GM21447 (cell line): ENCODE measurements around the gene CKAP4.

ENCODE experiments used
- ATAC-seq: cut with Tn5 transposase; IDR thresholded peaks from one replicate; pipeline ENCODE4 v1.9.1; 2021; ENCODE audit not compliant: unreplicated experiment

CKAP4 gene

DNA sequence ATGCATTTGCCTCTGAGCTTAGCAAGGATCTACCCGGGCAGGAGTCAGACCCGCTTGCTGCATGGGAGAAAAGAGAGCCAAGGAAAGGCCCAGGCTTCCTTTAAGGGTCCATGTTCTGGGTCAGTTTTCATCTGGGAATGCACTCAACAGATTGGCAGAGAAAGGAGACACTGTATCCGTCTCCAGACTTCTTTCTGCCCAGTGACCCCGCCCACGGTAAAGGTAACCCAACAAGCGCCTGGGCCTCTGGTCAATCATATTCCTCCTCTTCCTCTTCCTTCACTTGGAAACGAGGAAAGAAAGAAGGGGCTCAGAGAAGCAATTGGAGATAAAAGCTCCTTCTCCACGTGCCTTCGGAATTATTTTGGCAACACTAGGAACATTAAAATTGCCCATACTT is 27.6 kb upstream of the CKAP4 start:
- ATAC-seq: no peak

DNA sequence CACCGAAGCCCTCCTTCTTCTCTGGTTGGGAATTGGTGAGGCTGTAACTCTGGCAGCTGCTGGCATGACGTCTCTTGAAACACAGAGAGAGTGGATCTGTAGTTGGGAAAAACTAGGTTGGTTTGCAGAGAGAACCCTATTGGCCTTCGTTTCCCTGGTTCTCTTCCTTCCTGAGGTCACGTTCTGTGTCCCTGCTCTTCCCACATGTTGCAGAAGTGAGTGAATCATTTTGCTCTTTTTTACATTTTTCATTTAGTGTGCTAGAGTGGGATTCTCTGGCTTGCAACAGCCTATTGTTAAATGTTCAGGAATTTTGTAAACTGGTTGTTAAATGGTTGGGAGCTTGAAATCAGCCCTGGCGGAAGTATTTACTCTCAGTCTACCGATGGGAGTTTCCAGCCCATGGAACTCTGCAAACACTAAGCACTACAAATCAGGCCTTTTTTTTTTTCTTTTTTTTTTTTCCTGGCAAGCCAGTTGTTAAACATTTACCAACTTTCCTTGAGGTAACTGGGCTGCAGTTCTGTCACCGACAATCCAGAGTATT is 26.8 kb upstream of the CKAP4 start:
- ATAC-seq: no peak

- ATAC-seq: no peak
Observed at GRCh38 chr12:106274012-106274411, 26.2 kb upstream of the CKAP4 start.

DNA sequence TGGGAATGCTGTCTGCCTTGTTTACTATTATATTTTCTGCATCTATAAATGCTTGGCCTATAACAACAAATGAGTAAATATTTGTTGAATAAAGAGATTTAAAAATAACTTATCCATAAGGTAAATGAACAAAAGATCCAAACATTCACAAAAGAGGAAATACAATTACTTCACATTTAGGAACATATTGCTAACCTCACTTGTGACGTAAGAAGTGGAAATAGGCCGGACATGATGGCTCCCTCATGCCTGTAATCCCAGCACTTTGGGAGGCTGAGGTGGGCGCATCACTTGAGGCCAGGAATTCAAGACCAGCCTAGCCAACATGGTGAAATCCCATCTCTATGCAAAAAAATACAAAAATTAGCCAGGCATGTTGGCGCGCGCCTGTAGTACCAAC is 25.7 kb upstream of the CKAP4 start:
- no peak for ATAC-seq

- ATAC-seq: no peak
Observed at GRCh38 chr12:106271575-106272505, 24.0 kb upstream of the CKAP4 start.

GRCh38 chr12:106269150-106269771 is 21.4 kb upstream of the CKAP4 start:
- ATAC-seq: no peak

- ATAC-seq: no peak
Observed at GRCh38 chr12:106267535-106267934, 19.7 kb upstream of the CKAP4 start.

DNA sequence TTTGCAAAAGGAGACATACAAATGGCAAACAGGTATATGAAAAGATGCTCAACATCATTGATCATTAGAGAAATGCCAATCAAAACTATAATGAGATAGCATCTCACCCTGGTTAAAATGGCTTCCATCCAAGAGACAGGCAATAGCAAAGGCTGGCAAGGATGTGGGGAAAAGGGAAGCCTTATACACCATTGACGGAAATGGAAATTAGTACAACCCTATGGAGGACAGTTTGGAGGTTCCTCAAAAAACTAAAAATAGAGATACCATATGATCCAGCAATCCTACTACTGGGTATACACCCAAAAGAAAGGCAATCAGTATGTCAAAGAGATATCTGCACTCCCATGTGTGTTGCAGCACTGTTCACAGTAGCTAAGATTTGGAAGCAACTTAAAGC is 17.3 kb upstream of the CKAP4 start:
- ATAC-seq: no peak

GRCh38 chr12:106258935-106259334 is 11.1 kb upstream of the CKAP4 start:
- ATAC-seq: no peak

GRCh38 chr12:106258226-106258625 is 10.4 kb upstream of the CKAP4 start:
- no peak for ATAC-seq

DNA sequence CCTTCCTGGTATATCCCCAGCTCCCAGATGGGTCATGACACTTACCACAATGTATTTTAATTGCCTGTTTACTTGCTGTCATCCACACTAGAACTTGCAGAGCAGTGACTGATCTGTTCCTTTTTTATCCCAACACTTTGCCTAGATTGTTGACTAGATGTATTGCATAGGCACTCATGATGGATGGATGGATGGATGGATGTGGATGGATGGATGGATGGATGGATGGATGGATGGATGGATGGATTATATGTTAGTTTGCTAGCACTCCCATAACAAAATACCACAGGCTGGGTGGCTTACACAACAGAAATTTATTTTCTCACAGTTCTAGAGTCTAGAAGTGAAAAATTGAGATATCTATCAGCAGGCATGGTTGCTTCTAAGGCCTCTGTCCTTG is 8.7 kb upstream of the CKAP4 start:
- no peak for ATAC-seq

DNA sequence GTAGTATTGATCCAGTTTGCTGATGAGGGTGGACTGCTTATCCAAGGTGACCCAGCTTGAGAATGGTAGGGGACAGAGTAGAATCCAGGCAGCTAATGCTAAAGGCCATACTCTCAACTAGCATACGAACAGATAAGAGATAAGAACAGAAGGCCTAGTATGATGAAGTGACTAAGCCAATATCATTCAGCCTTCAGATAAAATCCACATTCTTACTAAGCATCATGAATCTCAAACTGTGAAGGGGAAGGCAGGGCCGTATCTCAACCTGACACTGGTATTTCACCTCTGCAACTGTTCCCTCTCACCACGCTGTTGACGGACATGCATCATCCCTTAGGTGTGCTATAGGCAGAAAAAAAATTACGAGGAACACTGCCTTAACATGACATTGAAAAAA is 8.1 kb upstream of the CKAP4 start:
- no peak for ATAC-seq

GRCh38 chr12:106255493-106255892 is 7.7 kb upstream of the CKAP4 start:
- no peak for ATAC-seq

DNA sequence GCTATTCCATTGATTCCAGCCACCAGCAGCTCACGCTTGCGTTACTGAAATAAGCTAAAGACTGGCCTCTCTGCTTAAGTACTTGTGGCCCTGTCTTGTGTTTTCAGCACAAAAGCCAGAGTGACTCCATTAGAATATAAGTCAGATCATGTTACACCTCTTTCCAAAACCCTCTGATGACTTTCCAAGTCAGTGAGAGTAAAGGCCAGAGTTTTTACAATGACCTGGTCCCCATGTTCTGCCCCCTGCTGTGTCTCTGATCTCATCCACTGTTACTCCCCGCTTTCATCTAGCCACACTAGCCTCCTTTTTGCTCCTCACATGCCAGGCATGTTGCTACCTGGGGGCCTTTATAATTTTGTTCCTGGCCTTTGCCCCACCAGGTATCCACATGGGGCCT is 6.9 kb upstream of the CKAP4 start:
- ATAC-seq: no peak

- no peak for ATAC-seq
Observed at GRCh38 chr12:106251631-106252455, 4.0 kb upstream of the CKAP4 start.

DNA sequence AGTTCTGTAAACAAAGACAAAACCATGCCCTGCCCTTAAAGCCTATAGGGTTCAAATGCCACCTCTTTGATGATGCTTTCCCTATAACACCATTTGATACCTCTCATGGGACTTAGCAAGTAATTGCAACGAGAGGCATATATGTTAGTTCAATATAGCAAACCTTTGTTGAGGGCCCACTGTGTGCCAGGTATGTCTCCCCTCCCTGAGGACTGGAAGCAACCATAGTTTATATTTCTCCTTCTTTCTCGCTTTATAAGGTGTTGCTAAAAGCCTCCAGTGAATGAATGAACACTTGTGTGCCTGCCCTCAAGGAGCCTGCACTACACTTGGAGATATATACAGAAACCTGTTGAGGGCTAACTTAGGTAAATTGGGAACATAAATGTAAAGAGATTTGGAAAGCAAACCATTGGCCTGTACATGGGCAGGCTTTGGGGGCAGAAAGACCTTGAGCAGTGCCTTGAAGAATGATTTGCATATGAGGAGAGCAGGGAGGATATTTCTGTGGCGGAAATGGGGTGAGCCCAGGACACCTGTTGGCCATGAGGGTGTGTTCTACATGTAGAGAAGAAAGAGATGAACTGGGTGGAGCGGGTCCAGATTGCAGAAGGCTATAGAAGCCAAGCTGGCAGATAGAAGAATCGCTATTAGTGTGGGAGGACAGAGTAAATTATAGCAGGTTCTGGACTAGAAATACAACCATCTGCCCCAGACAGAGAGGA is 1.8 kb upstream of the CKAP4 start:
- peak; percentile 75 for ATAC-seq

- peak; percentile 15 for ATAC-seq
Observed at GRCh38 chr12:106248846-106249371, 1.1 kb upstream of the CKAP4 start.

DNA sequence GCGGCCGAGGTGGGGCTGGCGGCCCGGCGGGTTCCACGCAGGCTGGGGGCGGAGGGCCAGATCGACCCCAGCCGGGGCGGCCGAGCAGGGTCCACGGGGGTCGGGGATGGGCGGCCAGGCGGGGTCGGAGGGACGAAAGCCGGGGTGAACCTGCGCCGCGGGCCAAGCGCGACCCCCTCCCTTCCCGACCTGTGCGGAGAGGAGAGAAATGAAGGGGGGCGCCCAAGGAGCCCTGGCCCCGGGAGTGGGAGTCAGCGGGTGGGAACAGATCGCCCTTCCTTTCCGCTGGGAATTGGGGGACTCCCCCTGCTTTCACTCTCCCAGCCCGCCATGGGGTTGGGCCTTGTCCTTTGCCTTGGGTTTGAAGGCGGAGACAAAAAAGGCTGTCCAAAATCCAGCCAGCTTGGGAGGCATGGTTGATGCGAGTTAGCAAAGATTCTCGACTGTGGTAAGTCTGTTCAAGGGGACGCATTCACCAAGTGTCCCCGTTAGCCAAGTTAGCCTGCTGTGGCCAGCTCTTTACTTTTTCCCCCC is 559 bp upstream of the CKAP4 start:
- ATAC-seq: peak; percentile 21

DNA sequence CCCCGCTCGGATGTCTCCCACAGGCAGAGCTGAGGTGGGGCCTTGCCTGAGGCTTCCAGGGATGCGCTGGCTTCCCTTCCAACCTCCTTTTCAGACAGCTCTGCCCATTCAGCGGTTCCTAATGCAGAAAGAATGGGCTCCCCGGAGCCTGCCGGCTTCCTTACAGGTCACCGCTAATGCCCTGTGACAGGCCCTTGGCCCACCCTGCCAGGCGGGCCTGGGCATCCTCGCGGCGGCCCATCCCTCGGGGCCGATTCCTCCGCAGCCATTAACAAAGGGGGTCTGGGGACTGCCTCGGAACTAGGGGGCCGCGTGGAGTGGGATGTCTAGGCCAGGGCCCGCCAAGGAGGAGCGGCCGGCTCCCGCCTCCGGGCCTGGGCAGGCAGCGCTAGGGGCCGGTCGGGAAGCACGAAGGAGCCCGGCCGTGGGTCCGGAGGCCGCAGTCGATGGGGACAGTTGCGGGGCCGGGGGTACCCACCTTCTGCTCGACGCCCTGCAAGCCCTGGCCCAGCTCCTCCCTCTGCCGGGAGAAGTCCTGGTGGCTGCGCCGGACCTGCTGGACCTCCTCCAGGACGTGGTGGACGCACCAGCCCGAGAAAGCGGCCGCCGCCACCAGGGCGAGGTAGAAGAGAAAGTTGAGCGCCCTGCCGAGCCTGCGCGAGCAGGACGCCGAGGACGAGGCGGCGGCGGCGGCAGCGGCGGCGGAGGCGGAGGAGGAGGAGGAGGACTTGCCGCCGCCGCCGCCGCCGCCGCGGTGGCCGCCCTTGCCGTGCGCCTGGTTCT is 738 bp downstream of the CKAP4 start:
- ATAC-seq: no peak
